WI38 (cell line): ENCODE measurements around the gene USP36.

ENCODE experiments used
- H3K4me3 ChIP-seq: 2 replicates; pipeline ENCODE4 v1.5.1; 2011; ENCODE audit warnings: low read depth, mild to moderate bottlenecking, control low read depth, low read length
- TF ChIP-seq, protein P1 (sequence below): IDR thresholded peaks from 2 replicates; pipeline ENCODE4 v1.5.1; 2012; ENCODE audit warnings: low read depth, mild to moderate bottlenecking, control low read depth, low read length

Gene USP36

DNA sequence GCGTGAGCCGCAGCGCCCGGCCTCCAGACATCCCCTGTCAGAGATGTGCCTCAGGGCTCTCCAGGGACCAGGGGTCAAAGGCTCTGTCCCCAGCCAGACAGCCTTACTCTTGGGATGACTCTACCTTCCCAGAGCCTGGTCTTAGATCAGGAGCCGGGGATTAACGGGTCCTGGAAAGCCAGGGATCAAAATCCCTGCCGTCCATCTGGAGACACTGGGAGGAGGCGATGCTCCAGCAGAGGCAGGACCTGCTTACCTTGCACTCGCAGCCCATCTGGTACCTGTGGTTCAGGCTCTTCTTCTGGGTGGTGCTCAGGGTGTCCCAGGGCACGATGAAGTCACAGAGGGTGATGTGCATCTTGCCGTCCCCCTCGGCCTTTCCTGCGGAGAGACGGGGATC is 16.7 kb upstream of the USP36 start:
- TF ChIP-seq, protein P1, sequence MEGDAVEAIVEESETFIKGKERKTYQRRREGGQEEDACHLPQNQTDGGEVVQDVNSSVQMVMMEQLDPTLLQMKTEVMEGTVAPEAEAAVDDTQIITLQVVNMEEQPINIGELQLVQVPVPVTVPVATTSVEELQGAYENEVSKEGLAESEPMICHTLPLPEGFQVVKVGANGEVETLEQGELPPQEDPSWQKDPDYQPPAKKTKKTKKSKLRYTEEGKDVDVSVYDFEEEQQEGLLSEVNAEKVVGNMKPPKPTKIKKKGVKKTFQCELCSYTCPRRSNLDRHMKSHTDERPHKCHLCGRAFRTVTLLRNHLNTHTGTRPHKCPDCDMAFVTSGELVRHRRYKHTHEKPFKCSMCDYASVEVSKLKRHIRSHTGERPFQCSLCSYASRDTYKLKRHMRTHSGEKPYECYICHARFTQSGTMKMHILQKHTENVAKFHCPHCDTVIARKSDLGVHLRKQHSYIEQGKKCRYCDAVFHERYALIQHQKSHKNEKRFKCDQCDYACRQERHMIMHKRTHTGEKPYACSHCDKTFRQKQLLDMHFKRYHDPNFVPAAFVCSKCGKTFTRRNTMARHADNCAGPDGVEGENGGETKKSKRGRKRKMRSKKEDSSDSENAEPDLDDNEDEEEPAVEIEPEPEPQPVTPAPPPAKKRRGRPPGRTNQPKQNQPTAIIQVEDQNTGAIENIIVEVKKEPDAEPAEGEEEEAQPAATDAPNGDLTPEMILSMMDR: no peak
- no peak overlapping the region for H3K4me3 ChIP-seq

DNA sequence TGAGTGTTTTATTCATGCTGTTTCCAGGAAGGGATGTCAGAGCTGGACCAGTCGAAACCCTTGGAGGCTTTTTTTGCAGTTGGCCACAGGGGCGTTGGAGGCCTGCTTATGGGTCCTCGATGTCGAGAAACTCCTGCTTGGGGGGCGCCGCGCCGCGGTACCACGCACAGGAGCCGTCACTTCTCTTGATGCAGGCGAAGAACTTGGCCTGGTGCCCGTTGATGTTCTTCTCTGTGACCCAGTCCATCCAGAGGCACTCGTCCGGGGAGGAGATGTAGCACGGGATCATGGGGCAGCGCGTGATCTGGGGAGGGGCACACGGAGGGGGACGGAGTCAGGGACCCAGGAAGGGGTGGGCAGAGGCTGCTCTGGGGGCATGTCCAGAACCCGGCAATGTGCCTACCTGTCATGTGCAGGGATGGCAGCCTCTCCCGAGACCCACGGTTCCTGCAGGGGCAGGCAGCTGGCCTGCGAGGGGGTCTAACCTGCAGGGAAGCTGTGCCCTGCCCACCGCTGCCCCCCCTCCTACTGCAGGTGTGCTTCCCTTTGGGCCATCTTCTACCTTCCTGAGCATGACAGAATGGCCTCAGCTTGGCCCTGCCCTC is 15.0 kb upstream of the USP36 start:
- no peak overlapping the region for H3K4me3 ChIP-seq
- TF ChIP-seq, protein P1: no peak

DNA sequence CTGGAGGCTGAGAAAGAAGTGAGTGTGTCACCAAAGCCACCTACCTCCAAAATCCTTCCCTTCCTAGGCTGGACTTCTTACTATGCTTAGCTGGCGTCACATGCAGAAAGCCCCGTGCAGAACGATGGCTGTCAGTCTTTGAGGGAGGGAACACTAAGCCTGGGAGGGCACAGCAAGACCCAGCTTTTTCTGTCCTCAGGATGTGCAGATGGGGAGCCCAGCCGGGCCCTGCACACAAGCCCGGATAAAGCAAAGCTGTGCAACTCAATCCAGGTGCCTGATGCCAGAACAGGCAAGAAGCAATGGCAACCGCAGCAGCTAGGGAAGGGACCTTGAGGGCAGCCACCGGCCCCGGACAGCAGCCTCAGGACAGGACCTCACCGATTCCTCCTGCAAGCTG is 13.9 kb upstream of the USP36 start:
- TF ChIP-seq, protein P1: no peak

DNA sequence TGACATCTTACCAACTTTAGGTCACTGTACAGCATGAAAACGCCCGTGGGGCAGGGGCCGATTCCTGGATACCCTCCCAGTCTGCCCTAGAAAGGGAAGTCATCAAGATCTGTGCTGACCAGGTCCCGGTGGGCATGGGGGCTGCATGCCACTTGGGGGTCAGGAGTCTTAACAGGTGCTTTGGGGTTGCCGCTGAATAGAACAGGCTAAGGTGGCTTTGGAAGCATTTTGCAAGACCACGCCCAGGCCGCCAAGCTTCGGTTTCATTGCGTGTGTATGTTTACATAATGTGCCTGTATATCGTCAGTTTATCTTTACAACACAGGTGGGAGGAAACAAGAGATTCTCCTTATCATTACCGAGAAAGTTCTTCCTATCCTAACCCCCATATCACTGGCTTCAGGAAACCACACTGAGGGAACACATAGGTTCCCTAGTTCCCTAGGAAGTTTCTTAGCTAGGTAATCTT is 13.3 kb upstream of the USP36 start:
- TF ChIP-seq, protein P1: no peak
- no peak overlapping the region for H3K4me3 ChIP-seq

More for the DNA sequence above, 13.9 kb upstream of the USP36 start:
- H3K4me3 ChIP-seq: no peak overlapping the region

DNA sequence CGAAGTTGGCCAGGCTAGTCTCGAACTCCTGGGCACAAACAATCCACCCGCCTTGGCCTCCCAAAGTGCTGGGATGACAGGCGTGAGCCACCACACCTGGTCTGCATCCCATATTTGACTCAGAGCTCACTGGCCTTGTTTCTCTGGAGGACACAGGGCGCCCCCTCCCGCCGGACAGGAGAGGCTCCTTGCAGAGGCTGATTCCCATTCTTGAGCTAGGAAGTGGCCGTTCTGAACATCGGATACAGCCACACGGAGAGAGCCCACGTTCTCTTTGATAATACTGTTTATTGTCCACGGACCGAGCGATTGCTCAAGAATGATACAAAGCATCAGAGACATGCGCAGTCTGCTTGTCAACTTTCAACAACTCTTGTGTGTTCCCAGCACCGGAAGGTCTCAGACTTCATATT is 12.1 kb upstream of the USP36 start:
- no peak overlapping the region for H3K4me3 ChIP-seq
- TF ChIP-seq, protein P1: 0 out of 2 replicates have a peak, but pooled peaks have one; percentile 6

DNA sequence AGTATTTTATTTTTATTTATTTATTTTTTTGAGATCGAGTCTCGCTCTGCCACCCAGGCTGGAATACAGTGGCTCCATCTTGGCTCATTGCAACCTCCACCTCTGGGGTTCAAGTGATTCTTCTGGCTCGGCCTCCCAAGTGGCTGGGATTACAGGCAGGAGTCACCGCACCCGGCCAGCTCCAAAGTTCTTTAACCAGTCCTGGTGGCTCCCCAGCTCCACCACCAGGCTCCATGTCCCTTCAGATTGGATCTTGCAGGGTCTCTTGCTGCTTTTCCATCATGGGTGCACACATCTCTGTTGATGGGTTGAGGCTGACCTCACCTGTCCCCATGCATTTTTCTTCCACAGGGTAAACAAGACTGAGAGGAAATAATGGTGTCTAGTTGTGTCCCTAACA is 8.4 kb upstream of the USP36 start:
- TF ChIP-seq, protein P1: no peak
- no peak overlapping the region for H3K4me3 ChIP-seq

DNA sequence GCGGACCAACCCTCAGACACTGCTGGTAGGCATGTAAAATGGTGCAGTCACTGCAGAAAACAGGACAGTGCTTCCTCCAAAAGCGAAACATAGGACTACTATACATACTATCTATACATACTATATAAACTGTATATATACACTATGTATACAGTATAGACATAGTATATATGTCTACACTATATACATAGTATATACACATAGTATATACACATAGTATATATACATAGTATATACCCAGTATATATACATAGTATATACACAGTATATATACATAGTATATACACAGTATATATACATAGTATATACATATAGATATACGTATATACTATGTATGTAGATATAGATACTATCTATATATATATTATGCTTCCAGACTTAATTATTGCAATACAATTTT is 6.4 kb upstream of the USP36 start:
- TF ChIP-seq, protein P1: no peak
- no peak overlapping the region for H3K4me3 ChIP-seq
